Mesothelial cell of epicardium (in vitro differentiated cells): ENCODE data around the gene RBM7. TPM values are rescaled to one million over a fixed set of nuclear protein-coding genes. Genes with fewer than 3 reads are reported as not detected.

Experiments
- DNase-seq, 2 experiments: peaks; one replicate each; pipeline ENCODE4 v3.0.0; 2021; ENCODE audit warnings: low spot score in 2 of 2; ENCODE audit not compliant: unreplicated experiment in 2 of 2
- H3K27ac Mint-ChIP-seq: 2 replicates; pipeline ENCODE4 v1.8.0; 2021; ENCODE audit warnings: mixed read lengths
- H3K27me3 Mint-ChIP-seq: 2 replicates; pipeline ENCODE4 v1.8.0; 2021; ENCODE audit warnings: low read depth, mixed read lengths
- H3K36me3 Mint-ChIP-seq: 2 replicates; pipeline ENCODE4 v1.8.0; 2021; ENCODE audit warnings: mixed read lengths
- H3K4me1 Mint-ChIP-seq: 2 replicates; pipeline ENCODE4 v1.8.0; 2021; ENCODE audit warnings: mixed read lengths
- H3K4me3 Mint-ChIP-seq: 2 replicates; pipeline ENCODE4 v1.8.0; 2021; ENCODE audit warnings: mild to moderate bottlenecking, moderate library complexity, mixed read lengths
- H3K9me3 Mint-ChIP-seq: 2 replicates; pipeline ENCODE4 v1.8.0; 2021; ENCODE audit warnings: mixed read lengths
- total RNA-seq: library from RNA; stranded (reverse); gene quantifications from 3 replicates; pipeline ENCODE4 v1.2.1, GENCODE V29; 2021
- TF ChIP-seq, protein P1 (sequence below): fragments of 200-600 bp; sonication (generic); IDR thresholded peaks from one replicate; pipeline ENCODE4 v1.5.0; 2021; ENCODE audit warnings: antibody characterized with exemption; ENCODE audit not compliant: unreplicated experiment

The RBM7 gene
- total RNA-seq, 1 donor from 2014 or later = 30.4 TPM

DNA sequence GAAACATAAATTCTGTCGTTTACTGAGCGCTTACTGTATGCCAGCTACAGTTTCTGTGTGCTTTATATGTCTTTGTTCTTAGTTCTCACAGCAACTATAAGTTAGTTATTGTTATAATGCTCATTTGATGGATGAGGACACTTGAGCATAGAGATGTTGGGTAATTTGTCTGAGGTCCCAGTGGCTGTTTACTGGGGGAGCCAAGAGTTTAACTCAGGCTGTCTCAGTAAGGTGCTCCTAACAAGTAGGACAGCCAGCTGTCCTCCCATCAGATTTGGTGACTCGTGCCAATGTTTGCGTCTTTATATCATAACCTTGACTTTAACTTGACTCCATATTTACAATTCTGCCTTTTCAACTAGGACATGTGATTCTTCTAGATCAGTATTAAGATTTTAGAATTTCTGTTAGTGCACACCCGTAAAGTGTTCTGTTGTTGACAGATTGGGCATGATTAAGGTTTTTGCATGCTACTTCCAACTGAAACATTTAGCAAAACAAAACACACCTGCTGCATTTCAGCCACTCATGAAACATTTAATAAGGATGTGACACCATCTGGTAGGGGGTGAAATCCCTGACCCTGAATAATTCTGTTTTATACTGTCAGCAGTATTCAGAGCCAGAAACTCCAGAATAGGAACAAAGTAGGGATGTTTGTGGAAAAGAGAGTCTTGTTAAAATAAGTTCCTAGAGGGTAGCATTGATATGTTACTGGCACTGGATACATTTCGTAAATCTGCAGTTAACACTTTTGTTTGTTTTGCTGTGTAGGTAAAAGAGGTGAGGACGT, 40.7 kb downstream of the RBM7 start:
- DNase-seq = no peak
- Mint-ChIP-seq H3K27ac (peak overlapping the region; percentile 90), H3K4me3 (peak overlapping the region; percentile 60), H3K4me1 (peaks cover 47% of the 10 kb centered on the region), H3K27me3 (no peaks in the 10 kb centered on the region), H3K36me3 (peaks cover 8% of the 10 kb centered on the region), H3K9me3 (no peaks in the 10 kb centered on the region)
- TF ChIP-seq, protein P1, sequence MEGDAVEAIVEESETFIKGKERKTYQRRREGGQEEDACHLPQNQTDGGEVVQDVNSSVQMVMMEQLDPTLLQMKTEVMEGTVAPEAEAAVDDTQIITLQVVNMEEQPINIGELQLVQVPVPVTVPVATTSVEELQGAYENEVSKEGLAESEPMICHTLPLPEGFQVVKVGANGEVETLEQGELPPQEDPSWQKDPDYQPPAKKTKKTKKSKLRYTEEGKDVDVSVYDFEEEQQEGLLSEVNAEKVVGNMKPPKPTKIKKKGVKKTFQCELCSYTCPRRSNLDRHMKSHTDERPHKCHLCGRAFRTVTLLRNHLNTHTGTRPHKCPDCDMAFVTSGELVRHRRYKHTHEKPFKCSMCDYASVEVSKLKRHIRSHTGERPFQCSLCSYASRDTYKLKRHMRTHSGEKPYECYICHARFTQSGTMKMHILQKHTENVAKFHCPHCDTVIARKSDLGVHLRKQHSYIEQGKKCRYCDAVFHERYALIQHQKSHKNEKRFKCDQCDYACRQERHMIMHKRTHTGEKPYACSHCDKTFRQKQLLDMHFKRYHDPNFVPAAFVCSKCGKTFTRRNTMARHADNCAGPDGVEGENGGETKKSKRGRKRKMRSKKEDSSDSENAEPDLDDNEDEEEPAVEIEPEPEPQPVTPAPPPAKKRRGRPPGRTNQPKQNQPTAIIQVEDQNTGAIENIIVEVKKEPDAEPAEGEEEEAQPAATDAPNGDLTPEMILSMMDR = no peak

GRCh38 chr11:114441921-114442320, 41.5 kb downstream of the RBM7 start:
- Mint-ChIP-seq H3K9me3 (no peaks in the 10 kb centered on the region), H3K4me1 (peaks cover 47% of the 10 kb centered on the region), H3K4me3 (no peak overlapping the region), H3K27me3 (no peaks in the 10 kb centered on the region), H3K27ac (no peak overlapping the region), H3K36me3 (peaks cover 14% of the 10 kb centered on the region)
- TF ChIP-seq, protein P1 = no peak
- DNase-seq = no peak

DNA sequence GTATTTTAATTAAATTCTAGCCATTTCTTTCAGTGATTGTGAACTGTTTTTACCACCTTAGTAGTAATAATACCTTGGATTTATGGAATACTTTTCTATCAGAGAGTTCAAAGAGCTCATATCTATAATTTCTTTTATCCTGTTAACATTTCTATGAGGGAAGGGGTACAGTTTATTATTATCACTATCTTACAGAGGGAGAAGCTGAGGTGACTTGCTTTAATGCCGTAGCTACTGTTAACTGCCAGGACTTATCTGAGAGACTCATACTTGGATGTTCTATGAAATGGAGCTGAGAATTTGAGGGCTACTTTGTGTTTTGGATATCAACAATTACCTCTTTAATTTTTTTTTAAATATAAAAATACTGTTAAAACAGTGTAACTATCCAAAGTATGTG, 42.1 kb downstream of the RBM7 start:
- Mint-ChIP-seq H3K4me3 (no peak overlapping the region), H3K27me3 (no peaks in the 10 kb centered on the region), H3K9me3 (no peaks in the 10 kb centered on the region), H3K4me1 (peaks cover 52% of the 10 kb centered on the region), H3K27ac (no peak overlapping the region), H3K36me3 (peaks cover 18% of the 10 kb centered on the region)
- no peak for DNase-seq
- TF ChIP-seq, protein P1 = no peak

- no peak for DNase-seq
- Mint-ChIP-seq H3K27me3 (no peaks in the 10 kb centered on the region), H3K4me1 (peaks cover 19% of the 10 kb centered on the region), H3K9me3 (no peaks in the 10 kb centered on the region), H3K36me3 (peaks cover 25% of the 10 kb centered on the region), H3K4me3 (no peak overlapping the region), H3K27ac (peak overlapping the region; percentile 15)
- TF ChIP-seq, protein P1 = no peak
Observed at GRCh38 chr11:114447444-114447843, 47.0 kb downstream of the RBM7 start.

DNA sequence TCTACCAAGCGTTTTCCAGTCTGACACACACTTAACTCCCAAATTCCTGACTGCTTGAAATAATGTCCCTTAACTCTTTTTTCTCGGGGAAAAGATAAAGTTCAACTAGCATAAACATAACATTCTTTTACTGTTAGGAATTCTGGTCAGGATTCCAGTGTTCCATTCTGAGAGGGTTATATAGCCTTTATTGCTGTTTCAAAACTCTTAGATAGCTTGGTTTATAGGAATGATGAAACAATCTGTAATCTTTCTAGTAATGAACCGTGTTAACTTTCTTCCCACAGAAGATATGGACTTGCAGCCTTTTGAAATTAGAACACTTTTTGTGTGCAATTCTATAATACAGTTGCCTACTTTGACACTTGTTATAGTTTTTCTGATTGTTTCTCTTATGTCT, 47.4 kb downstream of the RBM7 start:
- no peaks in the 10 kb centered on the region for H3K9me3 Mint-ChIP-seq
- peak overlapping the region; percentile 52 for H3K27ac Mint-ChIP-seq
- H3K4me1 Mint-ChIP-seq = peaks cover 18% of the 10 kb centered on the region
- DNase-seq = no peak
- H3K36me3 Mint-ChIP-seq = peaks cover 25% of the 10 kb centered on the region
- no peaks in the 10 kb centered on the region for H3K27me3 Mint-ChIP-seq
- TF ChIP-seq, protein P1 = no peak
- no peak overlapping the region for H3K4me3 Mint-ChIP-seq
